ENCODE data around the gene SMAD3.

- TF ChIP-seq CTCF (conservative IDR thresholded peaks at IDR 0.05) = no peak
- no peak for TF ChIP-seq EZH2 (IDR thresholded peaks at IDR 0.05; ENCODE audit: low read depth)
Observed at GRCh38 chr15:67065531-67066005, at the start of gene SMAD3.

Data from PC-9 (cell line).